ENCODE results near the gene MAGI2.

MAGI2 gene

GRCh38 chr7:78175330-78176100, 1278.0 kb downstream of the MAGI2 start:
- ChIA-PET POLR2A (no interaction called here), CTCF (interaction anchor here (1.7 to 1.9 kb wide), 2 partner anchors 9 to 16 kb away, joined by 4 to 5 read pairs; no protein-coding TSS in a partner anchor)
- no peak for TF ChIP-seq CTCF (IDR thresholded peaks at IDR 0.05; ENCODE audit: control extremely low read depth, extremely low read depth, low read depth, missing control alignments)
- no peak for DNase-seq (ENCODE audit: extremely low spot score)

- no peak for DNase-seq (ENCODE audit: extremely low spot score)
- no peak for TF ChIP-seq CTCF (IDR thresholded peaks at IDR 0.05; ENCODE audit: control extremely low read depth, extremely low read depth, low read depth, missing control alignments)
- ChIA-PET POLR2A (no interaction called here), CTCF (interaction anchor here (0.9 kb wide), 1 partner anchor 9 kb away, joined by 4 read pairs; no protein-coding TSS in a partner anchor)
These were observed 1279.8 kb downstream of the MAGI2 start for GRCh38 chr7:78173666-78174065.

GRCh38 chr7:78172933-78173591, 1280.4 kb downstream of the MAGI2 start:
- DNase-seq (ENCODE audit: extremely low spot score) = no peak
- POLR2A ChIA-PET = no interaction called here
- no peak for TF ChIP-seq CTCF (IDR thresholded peaks at IDR 0.05; ENCODE audit: control extremely low read depth, extremely low read depth, low read depth, missing control alignments)
- CTCF ChIA-PET = no interaction called here

- DNase-seq (ENCODE audit: extremely low spot score) = no peak
- CTCF ChIA-PET = no interaction called here
- TF ChIP-seq CTCF (IDR thresholded peaks at IDR 0.05; ENCODE audit: control extremely low read depth, extremely low read depth, low read depth, missing control alignments) = no peak
- POLR2A ChIA-PET = no interaction called here
These were observed 1281.2 kb downstream of the MAGI2 start for GRCh38 chr7:78172267-78172757.

GRCh38 chr7:78171398-78171797, 1282.1 kb downstream of the MAGI2 start:
- no peak for DNase-seq (ENCODE audit: extremely low spot score)
- ChIA-PET POLR2A (no interaction called here), CTCF (interaction anchor here (1.2 to 1.6 kb wide), 2 partner anchors 14 to 27 kb away, joined by 3 read pairs; no protein-coding TSS in a partner anchor)
- no peak for TF ChIP-seq CTCF (IDR thresholded peaks at IDR 0.05; ENCODE audit: control extremely low read depth, extremely low read depth, low read depth, missing control alignments)

- no peak for DNase-seq (ENCODE audit: extremely low spot score)
- ChIA-PET POLR2A (no interaction called here), CTCF (interaction anchor here (1.2 to 1.6 kb wide), 2 partner anchors 14 to 27 kb away, joined by 3 read pairs; no protein-coding TSS in a partner anchor)
- TF ChIP-seq CTCF (IDR thresholded peaks at IDR 0.05; ENCODE audit: control extremely low read depth, extremely low read depth, low read depth, missing control alignments) = no peak
These were observed 1282.7 kb downstream of the MAGI2 start for GRCh38 chr7:78170815-78171214.
